ENCODE measurements around the gene CCDC54. TPM values are rescaled to one million over a fixed set of nuclear protein-coding genes. Genes with fewer than 3 reads are reported as not detected.

CCDC54 gene
- total RNA-seq, 4 donors from 2014 or later = not detected

DNA sequence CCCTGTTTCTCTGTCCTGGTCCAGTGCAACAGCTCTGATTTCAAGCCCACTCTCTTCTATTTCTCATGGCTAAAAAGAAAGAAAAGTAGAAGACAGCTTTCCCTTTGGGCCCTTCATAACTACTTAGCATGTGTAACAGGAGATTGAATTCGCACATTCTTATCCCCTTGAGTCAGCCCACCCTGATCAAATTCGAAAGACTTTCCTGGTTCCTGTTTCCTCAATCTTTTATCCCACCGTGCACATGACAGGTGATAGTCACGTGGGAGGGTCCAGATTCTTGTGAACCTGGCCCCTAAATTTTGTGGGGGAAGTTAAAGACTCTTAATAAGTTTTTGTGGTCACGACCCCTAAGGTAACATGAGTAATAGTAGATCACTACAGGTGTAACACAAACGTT is 4.7 kb upstream of the CCDC54 start:
- no peak overlapping the region for H3K4me3 ChIP-seq
- no peak for DNase-seq (ENCODE audit: low spot score in 2 of 2)
- no peaks in the 10 kb centered on the region for H3K4me1 ChIP-seq
- H3K9me3 ChIP-seq = no peaks in the 10 kb centered on the region
- H3K27me3 ChIP-seq = no peaks in the 10 kb centered on the region
- TF ChIP-seq, protein P1, sequence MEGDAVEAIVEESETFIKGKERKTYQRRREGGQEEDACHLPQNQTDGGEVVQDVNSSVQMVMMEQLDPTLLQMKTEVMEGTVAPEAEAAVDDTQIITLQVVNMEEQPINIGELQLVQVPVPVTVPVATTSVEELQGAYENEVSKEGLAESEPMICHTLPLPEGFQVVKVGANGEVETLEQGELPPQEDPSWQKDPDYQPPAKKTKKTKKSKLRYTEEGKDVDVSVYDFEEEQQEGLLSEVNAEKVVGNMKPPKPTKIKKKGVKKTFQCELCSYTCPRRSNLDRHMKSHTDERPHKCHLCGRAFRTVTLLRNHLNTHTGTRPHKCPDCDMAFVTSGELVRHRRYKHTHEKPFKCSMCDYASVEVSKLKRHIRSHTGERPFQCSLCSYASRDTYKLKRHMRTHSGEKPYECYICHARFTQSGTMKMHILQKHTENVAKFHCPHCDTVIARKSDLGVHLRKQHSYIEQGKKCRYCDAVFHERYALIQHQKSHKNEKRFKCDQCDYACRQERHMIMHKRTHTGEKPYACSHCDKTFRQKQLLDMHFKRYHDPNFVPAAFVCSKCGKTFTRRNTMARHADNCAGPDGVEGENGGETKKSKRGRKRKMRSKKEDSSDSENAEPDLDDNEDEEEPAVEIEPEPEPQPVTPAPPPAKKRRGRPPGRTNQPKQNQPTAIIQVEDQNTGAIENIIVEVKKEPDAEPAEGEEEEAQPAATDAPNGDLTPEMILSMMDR (IDR thresholded peaks at IDR 0.05) = no peak
- TF ChIP-seq POLR2A (IDR thresholded peaks at IDR 0.05) (no peak), EP300 (IDR thresholded peaks at IDR 0.05) (no peak)
- no peak overlapping the region for H3K27ac ChIP-seq
- no peaks in the 10 kb centered on the region for H3K36me3 ChIP-seq
- 83 to 84% methylated on average over 6 of the region's 6 CpGs for WGBS, 2 donors

DNA sequence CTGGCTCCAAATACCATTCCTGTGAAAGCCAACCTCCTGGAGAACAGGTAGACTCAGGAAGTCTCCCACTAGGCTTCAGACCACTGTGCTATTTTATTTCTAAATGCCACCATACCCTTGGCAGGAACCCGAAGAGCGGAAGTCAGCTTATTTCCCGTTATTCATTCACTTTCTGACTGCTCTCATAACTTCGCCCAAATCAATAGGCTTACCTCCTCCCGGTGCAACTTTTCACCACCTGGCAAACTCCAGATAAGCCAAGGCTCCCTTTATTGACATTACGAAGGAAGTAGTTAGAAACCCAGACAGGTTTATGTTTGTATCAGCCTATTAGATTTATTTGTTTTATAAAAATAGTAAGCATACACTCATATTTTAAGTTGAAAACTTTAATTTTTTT is 3.3 kb upstream of the CCDC54 start:
- H3K4me3 ChIP-seq = no peak overlapping the region
- no peak overlapping the region for H3K27ac ChIP-seq
- TF ChIP-seq EP300 (IDR thresholded peaks at IDR 0.05) (no peak), POLR2A (IDR thresholded peaks at IDR 0.05) (no peak)
- TF ChIP-seq, protein P1 (IDR thresholded peaks at IDR 0.05) = no peak
- H3K4me1 ChIP-seq = no peaks in the 10 kb centered on the region
- H3K27me3 ChIP-seq = no peaks in the 10 kb centered on the region
- no peaks in the 10 kb centered on the region for H3K36me3 ChIP-seq
- WGBS, 2 donors = 80 to 86% methylated on average over 6 of the region's 6 CpGs
- no peaks in the 10 kb centered on the region for H3K9me3 ChIP-seq
- no peak for DNase-seq (ENCODE audit: low spot score in 2 of 2)

DNA sequence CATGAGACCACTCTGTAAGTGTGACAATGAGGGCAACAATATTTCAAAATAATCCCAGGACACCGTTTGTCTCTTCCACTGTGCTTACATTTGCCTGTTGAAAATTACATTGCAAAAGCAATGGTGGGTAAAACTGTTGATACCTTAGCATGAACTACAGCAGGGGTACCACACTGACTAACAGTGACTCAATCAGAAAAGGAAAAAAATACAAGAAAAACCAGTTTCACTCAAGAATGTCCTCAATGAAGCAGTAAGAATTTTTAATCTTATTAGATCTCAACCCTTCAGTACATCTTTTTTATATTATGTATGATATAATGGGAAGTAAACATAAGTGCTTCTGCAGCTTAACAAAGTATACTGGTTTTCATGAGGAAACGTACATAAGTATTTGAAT is 1.6 kb upstream of the CCDC54 start:
- no peak for DNase-seq (ENCODE audit: low spot score in 2 of 2)
- 51 to 63% methylated on average over 2 of the region's 2 CpGs for WGBS, 2 donors
- Histone ChIP-seq H3K9me3 (no peaks in the 10 kb centered on the region), H3K4me1 (no peaks in the 10 kb centered on the region), H3K27ac (no peak overlapping the region), H3K4me3 (no peak overlapping the region), H3K36me3 (no peaks in the 10 kb centered on the region), H3K27me3 (no peaks in the 10 kb centered on the region)
- TF ChIP-seq, protein P1 (IDR thresholded peaks at IDR 0.05) = no peak
- no peak for TF ChIP-seq EP300 (IDR thresholded peaks at IDR 0.05)
- TF ChIP-seq POLR2A (IDR thresholded peaks at IDR 0.05) = no peak

DNA sequence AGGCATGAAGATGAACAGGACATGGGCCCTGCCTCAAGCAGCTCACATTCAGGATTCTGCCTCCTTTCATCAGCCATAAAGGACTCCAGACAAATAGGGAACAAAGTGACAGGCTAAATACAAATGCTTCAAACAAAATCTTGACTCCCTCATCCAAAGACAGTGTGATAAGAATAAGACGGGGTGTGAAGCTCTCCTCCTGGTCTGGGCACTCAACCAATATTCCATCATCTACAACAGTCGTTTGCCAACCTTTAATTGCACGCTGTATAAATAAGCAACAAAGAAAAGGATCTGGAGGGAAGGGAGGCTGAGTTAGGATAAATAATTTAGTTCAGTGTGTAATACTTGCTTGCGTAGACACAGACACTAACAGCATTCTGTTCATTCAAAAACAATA is 5.4 kb downstream of the CCDC54 start:
- no peaks in the 10 kb centered on the region for H3K27me3 ChIP-seq
- H3K4me1 ChIP-seq = no peaks in the 10 kb centered on the region
- TF ChIP-seq POLR2A (IDR thresholded peaks at IDR 0.05) = no peak
- TF ChIP-seq EP300 (IDR thresholded peaks at IDR 0.05) = no peak
- TF ChIP-seq, protein P1 (IDR thresholded peaks at IDR 0.05) = no peak
- H3K27ac ChIP-seq = no peak overlapping the region
- H3K4me3 ChIP-seq = no peak overlapping the region
- no peaks in the 10 kb centered on the region for H3K36me3 ChIP-seq
- no peaks in the 10 kb centered on the region for H3K9me3 ChIP-seq
- WGBS, 2 donors = 52 to 64% methylated on average over 4 of the region's 4 CpGs
- no peak for DNase-seq (ENCODE audit: low spot score in 2 of 2)

DNA sequence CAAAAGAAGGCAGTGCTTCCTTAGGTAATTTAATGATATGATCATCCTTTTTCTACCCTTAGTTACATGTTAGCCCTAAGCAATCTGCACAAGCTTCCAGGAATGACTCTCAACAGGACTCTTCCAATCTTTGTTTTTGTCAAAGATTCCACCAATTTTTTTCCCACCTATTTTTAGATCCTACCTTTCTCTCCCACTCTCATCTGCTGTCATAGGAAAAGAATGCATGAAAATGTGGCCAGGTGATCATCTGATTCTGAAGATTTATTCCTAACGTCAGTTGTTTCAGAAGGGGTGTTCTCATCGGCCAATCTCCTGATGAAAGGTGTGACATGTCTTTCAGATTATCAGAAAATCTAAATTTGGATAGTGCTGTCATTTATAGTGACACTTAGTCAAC is 7.2 kb downstream of the CCDC54 start:
- Histone ChIP-seq H3K4me1 (no peaks in the 10 kb centered on the region), H3K4me3 (no peak overlapping the region), H3K36me3 (no peaks in the 10 kb centered on the region), H3K27ac (no peak overlapping the region), H3K9me3 (no peaks in the 10 kb centered on the region), H3K27me3 (no peaks in the 10 kb centered on the region)
- 88 to 92% methylated on average over 2 of the region's 2 CpGs for WGBS, 2 donors
- DNase-seq (ENCODE audit: low spot score in 2 of 2) = no peak
- TF ChIP-seq, protein P1 (IDR thresholded peaks at IDR 0.05) = no peak
- TF ChIP-seq POLR2A (IDR thresholded peaks at IDR 0.05) (no peak), EP300 (IDR thresholded peaks at IDR 0.05) (no peak)

All from tibial nerve (tissue), 4 donors.